HepG2 (cell line): ENCODE results near the gene PPP1R13B. TPM values are rescaled to one million over a fixed set of nuclear protein-coding genes. Genes with fewer than 3 reads are reported as not detected.

Experiments
- ATAC-seq: fragments of 200-7000 bp; cut with Tn5 transposase; 3 replicates; pipeline ENCODE4 v1.9.1; 2020; ENCODE audit warnings: mild to moderate bottlenecking, moderate library complexity
- BruUV-seq: library from RNA; stranded (reverse); fragments of 400-500 nt; replicated peaks from 2 replicates; lab custom pipeline; 2021; lab: Mats Ljungman, UMichigan
- CTCF ChIA-PET: fragments of 300-600 bp; formaldehyde crosslinking; extraction: SDS; loops from one replicate; lab custom pipeline; 2021; ENCODE audit warnings: low total read pairs, inconsistent platforms, low intra/inter-chr PET ratio; lab: Yijun Ruan, JAX
- POLR2A ChIA-PET: fragments of 350-600 bp; sonication (Branson Sonifier 250); formaldehyde crosslinking; loops from one replicate; lab custom pipeline; 2020; ENCODE audit warnings: antibody characterized with exemption, inconsistent platforms; lab: Yijun Ruan, JAX
- DNase-seq: peaks from one replicate; pipeline ENCODE4 v3.0.0-alpha.2; 2015; ENCODE audit warnings: low spot score
- FAIRE-seq: peaks from 3 replicates; lab custom pipeline; 2011; peaks lifted over from hg19 to GRCh38; lab: Jason Lieb, UNC
- H2AFZ ChIP-seq: one replicate; pipeline ENCODE4 v1.6.1; 2011; ENCODE audit warnings: low read length, inconsistent platforms
- H3K27ac ChIP-seq: fragments of 300-600 bp; 3 replicates; pipeline ENCODE4 v1.8.0; 2011; ENCODE audit warnings: mixed run types, mild to moderate bottlenecking, mixed read lengths, low read length, inconsistent platforms; ENCODE audit not compliant: insufficient read depth; ENCODE audit errors: extremely low read length
- H3K27me3 ChIP-seq, 2 experiments: fragments of 200-600 bp in 1 of 2; 2 replicates in 1 of 2; 3 replicates in 1 of 2; pipeline versions ENCODE4 v1.6.0 to v1.8.0; 2011; ENCODE audit warnings: low read length in 2 of 2, mild to moderate bottlenecking in 2 of 2, moderate library complexity in 2 of 2, inconsistent platforms in 1 of 2; ENCODE audit not compliant: insufficient read depth in 2 of 2, control insufficient read depth in 1 of 2
- H3K36me3 ChIP-seq, 2 experiments: fragments of 200-600 bp in 1 of 2; replicated peaks in 1 of 2; 2 replicates in 1 of 2; 3 replicates in 1 of 2; pipeline versions ENCODE4 v1.5.1 to v1.8.0; 2011; ENCODE audit warnings: low read length in 2 of 2, inconsistent platforms in 1 of 2; ENCODE audit not compliant: insufficient read depth in 2 of 2, control insufficient read depth in 1 of 2
- H3K4me1 ChIP-seq: 2 replicates; pipeline ENCODE4 v1.5.1; 2012; ENCODE audit warnings: low read length, inconsistent platforms; ENCODE audit not compliant: insufficient read depth
- H3K4me2 ChIP-seq: 2 replicates; pipeline ENCODE4 v1.6.0; 2011; ENCODE audit warnings: low read depth, low read length, inconsistent platforms
- H3K4me3 ChIP-seq, 3 experiments: fragments of 200-600 bp in 1 of 3; sonication (generic), shearing (Covaris generic) in 1 of 3; replicated peaks in 1 of 3; 2 replicates each; pipeline ENCODE4 v1.5.1; 2011 to 2016; ENCODE audit warnings: low read length in 3 of 3, inconsistent platforms in 2 of 3, low read depth in 2 of 3, mild to moderate bottlenecking in 2 of 3, control low read depth in 1 of 3, mixed read lengths in 1 of 3; ENCODE audit not compliant: insufficient read depth in 1 of 3
- H3K79me2 ChIP-seq: one replicate; pipeline ENCODE4 v1.6.1; 2011; ENCODE audit warnings: low read length, inconsistent platforms; ENCODE audit not compliant: insufficient read depth
- H3K9ac ChIP-seq: 2 replicates; pipeline ENCODE4 v1.6.0; 2011; ENCODE audit warnings: mild to moderate bottlenecking, low read depth, low read length, inconsistent platforms; ENCODE audit not compliant: insufficient read depth
- H3K9me3 ChIP-seq: 2 replicates; pipeline ENCODE4 v1.5.1; 2012; ENCODE audit warnings: mild to moderate bottlenecking, low read length
- H4K20me1 ChIP-seq: 2 replicates; pipeline ENCODE4 v1.6.0; 2011; ENCODE audit warnings: inconsistent platforms, mild to moderate bottlenecking, low read length, moderate library complexity; ENCODE audit not compliant: insufficient read depth
- NFAT5 ChIP-seq: sonication (generic); formaldehyde crosslinking; IDR thresholded peaks from 2 replicates; pipeline ENCODE4 v1.4.0; 2020; ENCODE audit warnings: missing genetic modification reagents
- ZNF740 ChIP-seq: sonication (generic); formaldehyde crosslinking; IDR thresholded peaks from 2 replicates; pipeline ENCODE4 v1.4.0; 2020; ENCODE audit warnings: missing genetic modification reagents
- ZNF770 ChIP-seq: sonication (generic); formaldehyde crosslinking; IDR thresholded peaks from 2 replicates; pipeline ENCODE4 v1.5.0; 2020; ENCODE audit warnings: mild to moderate bottlenecking, missing genetic modification reagents
- WGBS: methylation state at CpG from one replicate; pipeline ENCODE4 v1.1.6; 2017; ENCODE audit warnings: low lambda C conversion rate; 5-methylcytosine and 5-hydroxymethylcytosine counted together
- in situ Hi-C: cut with HindIII; loops from 2 replicates; pipeline ENCODE4 v1.10.0; 2017; ENCODE audit warnings: low pct_unique_long_range_greater_than_20kb; ENCODE audit not compliant: extremely low pct_ligation_motif_present
- intact Hi-C: fragments of 100-400 bp; cut with micrococcal nuclease; formaldehyde crosslinking; loops from one replicate; pipeline ENCODE4 v1.10.0; 2022; ENCODE audit not compliant: unreplicated experiment
- polyA plus RNA-seq, 8 experiments: library from polyadenylated mRNA; depleted of rRNA in 3 of 8; stranded (reverse) in 7 of 8; unstranded in 1 of 8; fragments of >200 nt; fragmentation: Illumina TruSeq in 4 of 8; extraction: Trizol in 4 of 8; gene quantifications; 2 replicates each; pipeline versions ENCODE4 v1.2.1 to v1.2.3, GENCODE V29; 2011 to 2016; ENCODE audit warnings: low read depth in 4 of 8, missing spikeins in 1 of 8, mixed read lengths in 1 of 8; ENCODE audit not compliant: insufficient read depth in 1 of 8
- total RNA-seq, 5 experiments: library from RNA; depleted of rRNA; stranded (reverse); fragments of >200 nt; fragmentation: Illumina TruSeq; extraction: Trizol; gene quantifications; 2 replicates each; pipeline ENCODE4 v1.2.3, GENCODE V29; 2016; ENCODE audit warnings: low read depth in 1 of 5

PPP1R13B gene
- total and polyA plus RNA-seq, 2 of the 13 experiments (the other 11 are each of a cell fraction or from before 2014, with no cell fraction given) = 4.6 to 9.4 TPM

- ATAC-seq (no peak), FAIRE-seq (no peak)
- in situ Hi-C loops = no loop called here
- H3K4me1 ChIP-seq = peaks cover 9% of the 10 kb centered on the region
- H3K9ac ChIP-seq = no peak overlapping the region
- no peak overlapping the region for H3K27ac ChIP-seq
- H3K9me3 ChIP-seq = no peaks in the 10 kb centered on the region
- 100% methylated on average over 2 of the region's 2 CpGs for WGBS
- TF ChIP-seq ZNF740 (CRISPR knock-in tag) (no peak), ZNF770 (CRISPR knock-in tag) (0 out of 2 replicates have a peak, but pooled peaks have one; percentile 34)
- TF ChIP-seq, all 625 proteins: peak for 1
- no TSS peak for BruUV-seq
- Histone ChIP-seq H3K79me2 (peaks cover 44% of the 10 kb centered on the region), H4K20me1 (no peaks in the 10 kb centered on the region; the same call in 1 of the 2 replicates), H3K27me3 (no peaks in the 10 kb centered on the region), H3K4me2 (no peak overlapping the region), H3K36me3 (no peaks in the 10 kb centered on the region), H3K4me3 (no peak overlapping the region), H2AFZ (no peak overlapping the region)
- intact Hi-C loops = no loop called here
- POLR2A ChIA-PET = no interaction called here
- CTCF ChIA-PET = interaction anchor here (0.6 kb wide), 1 partner anchor 26 kb away, joined by 3 read pairs; no protein-coding TSS in a partner anchor
- DNase-seq = no peak
Observed at GRCh38 chr14:103834956-103835355, 12.4 kb downstream of the PPP1R13B start.

GRCh38 chr14:103833711-103834110 is 13.7 kb downstream of the PPP1R13B start:
- H3K4me1 ChIP-seq = peaks cover 7% of the 10 kb centered on the region
- no peaks in the 10 kb centered on the region for H3K27me3 ChIP-seq
- no TSS peak for BruUV-seq
- in situ Hi-C loops (no loop called here), intact Hi-C loops (no loop called here)
- no peak overlapping the region for H3K4me2 ChIP-seq
- ChIA-PET POLR2A (no interaction called here), CTCF (no interaction called here)
- H2AFZ ChIP-seq = no peak overlapping the region
- no peak for DNase-seq
- TF ChIP-seq NFAT5 (CRISPR knock-in tag) = no peak
- no peak overlapping the region for H3K27ac ChIP-seq
- H3K4me3 ChIP-seq = no peak overlapping the region
- WGBS = 96% methylated on average over 4 of the region's 4 CpGs
- no peak for ATAC-seq
- no peaks in the 10 kb centered on the region for H4K20me1 ChIP-seq
- no peaks in the 10 kb centered on the region for H3K36me3 ChIP-seq
- FAIRE-seq = no peak
- H3K9me3 ChIP-seq = no peaks in the 10 kb centered on the region
- H3K9ac ChIP-seq = no peak overlapping the region
- H3K79me2 ChIP-seq = peaks cover 40% of the 10 kb centered on the region
